ENCODE data around the gene SMPD2. TPM values are rescaled to one million over a fixed set of nuclear protein-coding genes. Genes with fewer than 3 reads are reported as not detected.

SMPD2 gene
- total and polyA plus RNA-seq, 7 donors, result 2.1 to 9.6 (median 4.4) TPM

DNA sequence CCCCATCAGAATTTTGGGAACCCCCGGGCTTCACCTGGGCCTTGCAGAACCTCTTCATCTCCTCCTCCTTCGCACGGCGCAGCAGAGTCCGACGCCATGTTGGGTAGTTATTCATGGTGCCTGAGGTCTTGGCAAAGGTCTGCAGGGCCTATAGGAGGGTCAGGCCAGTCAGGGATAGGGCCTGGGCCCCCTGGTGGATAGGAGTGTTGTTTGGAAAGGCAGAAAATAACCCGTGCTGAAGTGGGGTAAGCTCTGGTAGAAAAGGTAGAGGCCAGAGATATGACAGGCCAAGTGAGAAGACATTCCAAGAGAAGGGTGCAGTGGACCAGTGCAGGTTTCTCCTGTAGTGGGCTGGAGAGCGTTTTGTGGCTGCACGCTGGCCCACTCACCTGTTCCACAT is 4.9 kb downstream of the SMPD2 start:
- intact Hi-C loops (cut with DNase I), result no loop called here
- TF ChIP-seq, protein P1, sequence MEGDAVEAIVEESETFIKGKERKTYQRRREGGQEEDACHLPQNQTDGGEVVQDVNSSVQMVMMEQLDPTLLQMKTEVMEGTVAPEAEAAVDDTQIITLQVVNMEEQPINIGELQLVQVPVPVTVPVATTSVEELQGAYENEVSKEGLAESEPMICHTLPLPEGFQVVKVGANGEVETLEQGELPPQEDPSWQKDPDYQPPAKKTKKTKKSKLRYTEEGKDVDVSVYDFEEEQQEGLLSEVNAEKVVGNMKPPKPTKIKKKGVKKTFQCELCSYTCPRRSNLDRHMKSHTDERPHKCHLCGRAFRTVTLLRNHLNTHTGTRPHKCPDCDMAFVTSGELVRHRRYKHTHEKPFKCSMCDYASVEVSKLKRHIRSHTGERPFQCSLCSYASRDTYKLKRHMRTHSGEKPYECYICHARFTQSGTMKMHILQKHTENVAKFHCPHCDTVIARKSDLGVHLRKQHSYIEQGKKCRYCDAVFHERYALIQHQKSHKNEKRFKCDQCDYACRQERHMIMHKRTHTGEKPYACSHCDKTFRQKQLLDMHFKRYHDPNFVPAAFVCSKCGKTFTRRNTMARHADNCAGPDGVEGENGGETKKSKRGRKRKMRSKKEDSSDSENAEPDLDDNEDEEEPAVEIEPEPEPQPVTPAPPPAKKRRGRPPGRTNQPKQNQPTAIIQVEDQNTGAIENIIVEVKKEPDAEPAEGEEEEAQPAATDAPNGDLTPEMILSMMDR (IDR thresholded peaks at IDR 0.05), result no peak
- H3K27me3 ChIP-seq (ENCODE audit: insufficient read depth in 3 of 3, low read length in 2 of 3), result no peaks in the 10 kb centered on the region
- H3K9me3 ChIP-seq, result no peaks in the 10 kb centered on the region
- ATAC-seq, result no peak
- 88 to 90% (median 89%) methylated on average over 9 of the region's 9 CpGs for WGBS, 3 donors
- H3K27ac ChIP-seq, result no peak overlapping the region
- H3K36me3 ChIP-seq (ENCODE audit: insufficient read depth in 1 of 2, low read depth in 1 of 2), result peaks cover 0 to 29% of the 10 kb centered on the region in 2 donors
- no peak for DNase-seq
- peaks cover 10% of the 10 kb centered on the region for H3K4me1 ChIP-seq
- H3K4me3 ChIP-seq, result no peak overlapping the region

DNA sequence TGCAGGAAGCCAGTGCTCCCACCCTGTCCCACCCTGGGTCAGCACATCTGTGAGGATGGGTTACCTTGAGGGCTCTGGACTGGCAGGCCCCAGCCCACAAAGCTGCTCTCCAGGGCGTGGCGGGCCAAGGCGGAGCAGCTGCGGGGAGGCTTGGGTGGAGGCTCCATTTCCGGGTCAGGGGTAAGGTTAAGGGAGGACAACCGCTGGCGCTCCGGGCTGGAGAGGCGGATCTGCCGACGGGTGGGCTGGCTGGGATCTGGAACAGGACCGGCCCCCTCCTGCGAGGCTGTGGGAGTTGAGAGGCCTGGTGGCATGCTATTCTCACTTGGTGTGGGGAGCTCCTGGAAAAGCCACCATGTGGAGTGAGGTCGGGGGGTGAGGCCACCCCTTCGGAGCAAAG is 5.5 kb downstream of the SMPD2 start:
- Histone ChIP-seq H3K27me3 (ENCODE audit: insufficient read depth in 3 of 3, low read length in 2 of 3) (no peaks in the 10 kb centered on the region), H3K4me1 (peaks cover 10% of the 10 kb centered on the region), H3K27ac (no peak overlapping the region), H3K4me3 (no peak overlapping the region), H3K9me3 (no peaks in the 10 kb centered on the region), H3K36me3 (ENCODE audit: insufficient read depth in 1 of 2, low read depth in 1 of 2) (peaks cover 0 to 29% of the 10 kb centered on the region in 2 donors)
- ATAC-seq (no peak), DNase-seq (no peak)
- intact Hi-C loops (cut with DNase I), result no loop called here
- TF ChIP-seq, protein P1 (IDR thresholded peaks at IDR 0.05), result no peak
- WGBS, 3 donors, result 80 to 90% (median 89%) methylated on average over 14 to 15 of the region's 15 CpGs

DNA sequence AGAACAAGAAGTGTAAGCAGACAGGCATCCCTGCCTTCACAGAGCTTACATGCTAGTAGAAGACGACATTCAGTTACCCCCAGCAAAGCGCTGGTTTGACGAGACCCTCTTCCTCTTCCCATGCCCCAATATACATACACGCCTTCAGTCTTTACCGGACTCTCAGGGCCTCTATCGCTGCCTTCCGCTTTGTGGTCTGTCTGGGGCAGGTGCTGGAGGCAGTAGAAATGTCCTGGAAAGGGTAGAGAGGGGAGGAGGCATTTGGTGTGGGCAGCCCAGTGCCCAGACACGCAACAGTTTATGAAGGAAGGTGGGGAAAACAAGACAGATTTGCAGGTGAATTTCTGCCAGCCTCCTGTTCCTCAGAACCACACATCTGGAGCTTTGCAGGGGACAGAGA is 6.0 kb downstream of the SMPD2 start:
- H3K9me3 ChIP-seq, result no peaks in the 10 kb centered on the region
- H3K27ac ChIP-seq, result no peak overlapping the region
- TF ChIP-seq, protein P1 (IDR thresholded peaks at IDR 0.05), result no peak
- H3K4me1 ChIP-seq, result peaks cover 6% of the 10 kb centered on the region
- no peak overlapping the region for H3K4me3 ChIP-seq
- DNase-seq, result no peak
- H3K27me3 ChIP-seq (ENCODE audit: insufficient read depth in 3 of 3, low read length in 2 of 3), result no peaks in the 10 kb centered on the region
- no peak for ATAC-seq
- intact Hi-C loops (cut with DNase I), result no loop called here
- WGBS, 3 donors, result 92% methylated on average over 7 to 8 of the region's 8 CpGs
- H3K36me3 ChIP-seq (ENCODE audit: insufficient read depth in 1 of 2, low read depth in 1 of 2), result peaks cover 0 to 29% of the 10 kb centered on the region in 2 donors

DNA sequence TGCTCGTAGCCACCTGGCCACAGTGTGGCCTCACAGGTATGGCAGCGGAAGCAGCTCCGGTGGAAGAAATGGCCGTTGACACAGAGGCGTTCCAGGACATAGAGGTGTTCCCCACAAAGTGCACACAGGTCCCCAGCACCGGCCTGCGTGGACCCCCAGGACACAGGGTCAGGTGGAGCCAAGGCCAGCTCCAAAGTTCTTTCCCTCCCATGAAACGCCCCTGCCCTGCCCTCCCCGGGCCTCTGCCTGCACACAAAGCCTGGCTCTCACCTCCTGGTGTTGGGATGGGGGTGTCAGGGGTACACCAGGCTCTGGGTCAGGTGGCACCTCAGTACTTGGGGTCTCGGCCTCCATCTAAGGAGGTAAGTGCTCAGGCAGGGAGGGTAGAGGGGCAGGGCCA is 6.6 kb downstream of the SMPD2 start:
- Histone ChIP-seq H3K36me3 (ENCODE audit: insufficient read depth in 1 of 2, low read depth in 1 of 2) (peaks cover 0 to 29% of the 10 kb centered on the region in 2 donors), H3K27me3 (ENCODE audit: insufficient read depth in 3 of 3, low read length in 2 of 3) (no peaks in the 10 kb centered on the region), H3K9me3 (no peaks in the 10 kb centered on the region), H3K4me1 (peaks cover under 1% of the 10 kb centered on the region), H3K27ac (no peak overlapping the region), H3K4me3 (no peak overlapping the region)
- DNase-seq, result no peak
- intact Hi-C loops (cut with DNase I), result no loop called here
- TF ChIP-seq, protein P1 (IDR thresholded peaks at IDR 0.05), result no peak
- 87 to 95% (median 89%) methylated on average over 10 of the region's 10 CpGs for WGBS, 3 donors
- ATAC-seq, result no peak

DNA sequence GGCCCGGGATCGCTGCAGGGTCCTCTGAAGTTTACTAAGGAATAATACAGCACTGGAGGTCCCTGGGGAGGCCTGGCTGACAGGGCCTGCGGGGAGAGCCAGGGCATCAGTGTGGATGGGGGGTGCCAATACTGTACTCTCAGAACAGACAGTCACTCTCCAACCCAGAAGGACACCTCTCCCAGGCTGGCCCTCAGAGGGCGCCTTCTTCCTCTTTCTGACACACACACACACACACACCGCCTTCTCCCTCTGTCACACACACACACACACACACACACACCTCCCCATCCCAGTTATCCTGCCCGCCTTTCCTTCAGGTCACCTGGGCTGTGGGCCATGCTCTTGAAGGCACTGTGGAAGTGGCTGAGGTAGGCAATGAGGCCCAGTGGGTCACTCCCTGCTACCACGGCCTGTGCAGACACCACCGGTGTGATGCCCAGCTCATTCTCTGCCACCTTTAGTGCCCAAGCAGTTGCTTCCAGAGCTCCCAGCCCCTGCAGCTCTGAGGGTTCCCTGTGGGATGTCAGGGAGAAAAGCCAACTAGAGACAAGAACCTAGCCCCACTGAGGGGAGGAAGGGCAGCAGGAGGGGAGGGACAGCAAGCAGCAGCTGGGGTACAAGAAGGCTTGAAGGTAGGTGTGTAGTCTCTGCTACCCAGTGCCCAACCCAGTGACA is 7.5 kb downstream of the SMPD2 start:
- Histone ChIP-seq H3K4me1 (no peaks in the 10 kb centered on the region), H3K36me3 (ENCODE audit: insufficient read depth in 1 of 2, low read depth in 1 of 2) (peaks cover 0 to 29% of the 10 kb centered on the region in 2 donors), H3K27ac (no peak overlapping the region), H3K9me3 (no peaks in the 10 kb centered on the region), H3K4me3 (no peak overlapping the region), H3K27me3 (ENCODE audit: insufficient read depth in 3 of 3, low read length in 2 of 3) (no peaks in the 10 kb centered on the region)
- no peak for ATAC-seq
- no peak for DNase-seq
- WGBS, 3 donors, result 78 to 84% (median 82%) methylated on average over 7 to 8 of the region's 8 CpGs
- intact Hi-C loops (cut with DNase I), result no loop called here
- TF ChIP-seq, protein P1 (IDR thresholded peaks at IDR 0.05), result no peak

All from psoas muscle (tissue), 8 donors.